Astrocyte (in vitro differentiated cells and primary cell): ENCODE results near the gene ELK4. TPM values are rescaled to one million over a fixed set of nuclear protein-coding genes. Genes with fewer than 3 reads are reported as not detected.

Source experiments
- DNase-seq: peaks from one replicate; pipeline ENCODE4 v3.0.0-alpha.2; 2010; ENCODE audit warnings: low read depth
- FAIRE-seq: peaks from 2 replicates; lab custom pipeline; 2011; peaks lifted over from hg19 to GRCh38; lab: Jason Lieb, UNC
- H2AFZ ChIP-seq: 2 replicates; pipeline ENCODE4 v1.6.0; 2012; ENCODE audit warnings: low read depth, low read length, inconsistent platforms
- H3K27ac ChIP-seq: 2 replicates; pipeline ENCODE4 v1.5.1; 2011; ENCODE audit warnings: low read depth, low read length, inconsistent platforms
- H3K27me3 ChIP-seq: 2 replicates; pipeline ENCODE4 v1.6.0; 2011; ENCODE audit warnings: low read length, inconsistent platforms; ENCODE audit not compliant: insufficient read depth
- H3K36me3 ChIP-seq: 2 replicates; pipeline ENCODE4 v1.5.1; 2011; ENCODE audit warnings: low read length, inconsistent platforms; ENCODE audit not compliant: insufficient read depth
- H3K4me1 ChIP-seq: 2 replicates; pipeline ENCODE4 v1.5.1; 2011; ENCODE audit warnings: low read length, inconsistent platforms; ENCODE audit not compliant: insufficient read depth
- H3K4me2 ChIP-seq: 2 replicates; pipeline ENCODE4 v1.6.0; 2012; ENCODE audit warnings: low read length, inconsistent platforms
- H3K4me3 ChIP-seq: 2 replicates; pipeline ENCODE4 v1.5.1; 2011; ENCODE audit warnings: low read depth, mild to moderate bottlenecking, low read length, inconsistent platforms; ENCODE audit not compliant: insufficient read depth
- H3K79me2 ChIP-seq: 2 replicates; pipeline ENCODE4 v1.6.0; 2012; ENCODE audit warnings: mild to moderate bottlenecking, low read length, inconsistent platforms; ENCODE audit not compliant: insufficient read depth
- H3K9ac ChIP-seq: 2 replicates; pipeline ENCODE4 v1.6.0; 2012; ENCODE audit warnings: mild to moderate bottlenecking, low read length, inconsistent platforms
- H3K9me3 ChIP-seq: 2 replicates; pipeline ENCODE4 v1.5.1; 2012; ENCODE audit warnings: low read depth, mild to moderate bottlenecking, low read length, inconsistent platforms; ENCODE audit not compliant: insufficient read depth
- H4K20me1 ChIP-seq: 2 replicates; pipeline ENCODE4 v1.6.0; 2012; ENCODE audit warnings: low read length, inconsistent platforms; ENCODE audit not compliant: insufficient read depth
- H3K27ac Mint-ChIP-seq: one replicate; pipeline ENCODE4 v1.8.0; 2021; ENCODE audit warnings: mild to moderate bottlenecking, mixed read lengths; ENCODE audit not compliant: unreplicated experiment
- H3K27me3 Mint-ChIP-seq: one replicate; pipeline ENCODE4 v1.8.0; 2021; ENCODE audit warnings: low read depth, mixed read lengths; ENCODE audit not compliant: unreplicated experiment
- H3K36me3 Mint-ChIP-seq: one replicate; pipeline ENCODE4 v1.8.0; 2021; ENCODE audit warnings: low read depth, mixed read lengths; ENCODE audit not compliant: unreplicated experiment
- H3K4me1 Mint-ChIP-seq: one replicate; pipeline ENCODE4 v1.8.0; 2021; ENCODE audit warnings: low read depth, mixed read lengths; ENCODE audit not compliant: unreplicated experiment
- H3K4me3 Mint-ChIP-seq: one replicate; pipeline ENCODE4 v1.8.0; 2021; ENCODE audit warnings: mild to moderate bottlenecking, moderate library complexity, mixed read lengths; ENCODE audit not compliant: unreplicated experiment
- H3K9me3 Mint-ChIP-seq: one replicate; pipeline ENCODE4 v1.8.0; 2021; ENCODE audit warnings: mild to moderate bottlenecking, mixed read lengths; ENCODE audit not compliant: unreplicated experiment
- CTCF ChIP-seq: IDR thresholded peaks from 2 replicates; pipeline ENCODE4 v1.5.1; 2011; ENCODE audit warnings: low read depth, mild to moderate bottlenecking, inconsistent platforms, low read length, moderate library complexity; ENCODE audit not compliant: insufficient read depth
- EZH2 ChIP-seq: IDR thresholded peaks from 2 replicates; pipeline ENCODE4 v1.6.1; 2012; ENCODE audit warnings: mild to moderate bottlenecking, low read length, inconsistent platforms; ENCODE audit not compliant: insufficient read depth
- total RNA-seq: library from RNA; stranded (reverse); gene quantifications from 2 replicates; pipeline ENCODE4 v1.2.1, GENCODE V29; 2021

Gene ELK4
- total RNA-seq, 1 donor from 2014 or later = 31.3 TPM

GRCh38 chr1:205595861-205596260 lies 36.0 kb downstream of the ELK4 start:
- Mint-ChIP-seq H3K4me3 (peak overlapping the region; percentile 21), H3K27me3 (peaks cover 3% of the 10 kb centered on the region), H3K4me1 (peaks cover 20% of the 10 kb centered on the region), H3K9me3 (no peaks in the 10 kb centered on the region), H3K27ac (no peak overlapping the region), H3K36me3 (peaks cover 6% of the 10 kb centered on the region)
- Histone ChIP-seq H4K20me1 (no peaks in the 10 kb centered on the region), H3K9ac (no peak overlapping the region), H3K4me2 (no peak overlapping the region), H2AFZ (no peak overlapping the region), H3K9me3 (no peaks in the 10 kb centered on the region), H3K79me2 (no peaks in the 10 kb centered on the region), H3K4me3 (no peak overlapping the region), H3K4me1 (peaks cover 32% of the 10 kb centered on the region), H3K27ac (no peak overlapping the region), H3K27me3 (no peaks in the 10 kb centered on the region), H3K36me3 (no peaks in the 10 kb centered on the region)
- FAIRE-seq (no peak), DNase-seq (no peak)
- TF ChIP-seq EZH2 (no peak), CTCF (no peak)

DNA sequence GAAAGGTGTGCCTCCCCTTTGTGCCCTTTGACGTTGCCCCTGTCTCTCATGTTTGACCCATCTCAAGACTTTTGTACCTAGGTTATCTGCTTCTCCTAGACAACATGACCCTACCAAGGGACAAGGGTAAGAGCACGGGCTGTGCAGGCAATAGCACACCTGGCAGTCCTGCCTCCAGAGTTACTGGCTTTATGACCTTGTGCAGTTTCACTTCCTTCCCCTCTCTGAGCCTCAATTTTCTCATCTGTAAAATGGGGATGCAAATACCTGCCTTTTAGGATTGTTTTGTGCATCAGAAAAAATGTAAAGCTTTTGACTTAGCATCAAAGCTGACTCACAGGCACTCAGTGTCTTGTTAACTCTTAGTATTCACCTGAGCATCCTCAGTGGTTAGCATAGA lies 36.4 kb downstream of the ELK4 start:
- peaks cover 30% of the 10 kb centered on the region for H3K4me1 ChIP-seq
- no peaks in the 10 kb centered on the region for H3K36me3 ChIP-seq
- no peak overlapping the region for H3K9ac ChIP-seq
- no peak for FAIRE-seq
- Mint-ChIP-seq H3K4me3 (no peak overlapping the region), H3K27ac (no peak overlapping the region), H3K36me3 (peaks cover 6% of the 10 kb centered on the region), H3K4me1 (peaks cover 16% of the 10 kb centered on the region), H3K9me3 (no peaks in the 10 kb centered on the region), H3K27me3 (peaks cover 3% of the 10 kb centered on the region)
- H3K9me3 ChIP-seq = no peaks in the 10 kb centered on the region
- H3K27ac ChIP-seq = no peak overlapping the region
- no peak overlapping the region for H2AFZ ChIP-seq
- no peak overlapping the region for H3K4me2 ChIP-seq
- DNase-seq = no peak
- H3K79me2 ChIP-seq = no peaks in the 10 kb centered on the region
- H3K27me3 ChIP-seq = no peaks in the 10 kb centered on the region
- H3K4me3 ChIP-seq = no peak overlapping the region
- TF ChIP-seq EZH2 (no peak), CTCF (no peak)
- no peaks in the 10 kb centered on the region for H4K20me1 ChIP-seq

GRCh38 chr1:205594846-205595245 lies 37.0 kb downstream of the ELK4 start:
- no peak overlapping the region for H3K4me3 Mint-ChIP-seq
- peaks cover 6% of the 10 kb centered on the region for H3K36me3 Mint-ChIP-seq
- H3K4me3 ChIP-seq = no peak overlapping the region
- H2AFZ ChIP-seq = no peak overlapping the region
- no peaks in the 10 kb centered on the region for H3K9me3 Mint-ChIP-seq
- no peaks in the 10 kb centered on the region for H3K79me2 ChIP-seq
- H3K4me1 ChIP-seq = peaks cover 24% of the 10 kb centered on the region
- H3K9ac ChIP-seq = no peak overlapping the region
- peaks cover 10% of the 10 kb centered on the region for H3K4me1 Mint-ChIP-seq
- no peak overlapping the region for H3K27ac Mint-ChIP-seq
- FAIRE-seq (no peak), DNase-seq (no peak)
- no peaks in the 10 kb centered on the region for H3K9me3 ChIP-seq
- no peaks in the 10 kb centered on the region for H3K27me3 ChIP-seq
- peaks cover 6% of the 10 kb centered on the region for H3K27me3 Mint-ChIP-seq
- H3K36me3 ChIP-seq = no peaks in the 10 kb centered on the region
- no peaks in the 10 kb centered on the region for H4K20me1 ChIP-seq
- no peak overlapping the region for H3K27ac ChIP-seq
- TF ChIP-seq CTCF (no peak), EZH2 (no peak)
- H3K4me2 ChIP-seq = no peak overlapping the region
